Cardiac muscle cell (in vitro differentiated cells and primary cell): ENCODE results near the gene B9D1. TPM values are rescaled to one million over a fixed set of nuclear protein-coding genes. Genes with fewer than 3 reads are reported as not detected.

ENCODE experiments used
- DNase-seq, 2 donors: peaks; one replicate each; pipeline versions ENCODE4 v3.0.0 to v3.0.0-alpha.2; 2010 to 2017; ENCODE audit warnings: low read depth in 1 of 2, low spot score in 1 of 2
- H3K27ac ChIP-seq: fragments of 200-600 bp; sonication (generic); 2 replicates; pipeline ENCODE4 v1.5.1; 2016
- H3K27me3 ChIP-seq: fragments of 200-600 bp; sonication (generic); 2 replicates; pipeline ENCODE4 v1.6.0; 2016; ENCODE audit warnings: control low read depth
- H3K36me3 ChIP-seq: fragments of 200-600 bp; sonication (generic); 2 replicates; pipeline ENCODE4 v1.5.1; 2016; ENCODE audit warnings: control low read depth
- H3K4me1 ChIP-seq: fragments of 200-600 bp; sonication (generic); 2 replicates; pipeline ENCODE4 v1.8.1; 2017; ENCODE audit warnings: low read depth, mild to moderate bottlenecking, mixed run types
- H3K4me3 ChIP-seq: fragments of 200-600 bp; sonication (generic); 2 replicates; pipeline ENCODE4 v1.5.1; 2016; ENCODE audit warnings: mild to moderate bottlenecking
- H3K9me3 ChIP-seq: fragments of 200-600 bp; sonication (generic); 2 replicates; pipeline ENCODE4 v1.5.1; 2017; ENCODE audit warnings: low read depth, mild to moderate bottlenecking, control low read depth
- CTCF ChIP-seq: IDR thresholded peaks from 2 replicates; pipeline ENCODE4 v1.5.1; 2012; ENCODE audit warnings: low read depth, mild to moderate bottlenecking, low read length
- polyA plus RNA-seq: library from polyadenylated mRNA; unstranded; fragments of >200 nt; fragmentation: Nextera tagmentation; extraction: Ambion mirVana; gene quantifications from 2 replicates; pipeline ENCODE4 v1.2.1, GENCODE V29; 2016
- total RNA-seq: library from RNA; depleted of rRNA; stranded (reverse); fragments of >200 nt; gene quantifications from 2 replicates; pipeline ENCODE4 v1.2.3, GENCODE V29; 2016

B9D1 gene
- total and polyA plus RNA-seq, 2 experiments from 2014 or later: 54.5 to 65.7 TPM

GRCh38 chr17:19344311-19345066 lies 18.0 kb downstream of the B9D1 start:
- peaks cover 11% of the 10 kb centered on the region for H3K4me1 ChIP-seq
- H3K9me3 ChIP-seq: no peaks in the 10 kb centered on the region
- H3K27ac ChIP-seq: no peak overlapping the region
- no peak for TF ChIP-seq CTCF
- H3K36me3 ChIP-seq: no peaks in the 10 kb centered on the region
- H3K27me3 ChIP-seq: no peaks in the 10 kb centered on the region
- no peak overlapping the region for H3K4me3 ChIP-seq
- no peak for DNase-seq

GRCh38 chr17:19343671-19344151 lies 18.8 kb downstream of the B9D1 start:
- no peak for TF ChIP-seq CTCF

GRCh38 chr17:19343256-19343630 lies 19.3 kb downstream of the B9D1 start:
- Histone ChIP-seq H3K4me3 (no peak overlapping the region), H3K27me3 (no peaks in the 10 kb centered on the region), H3K4me1 (peaks cover 11% of the 10 kb centered on the region), H3K27ac (peak overlapping the region; percentile 85), H3K36me3 (no peaks in the 10 kb centered on the region), H3K9me3 (no peaks in the 10 kb centered on the region)
- DNase-seq: no peak
- no peak for TF ChIP-seq CTCF

More at GRCh38 chr17:19343671-19344151, 18.8 kb downstream of the B9D1 start:
- Histone ChIP-seq H3K4me1 (peaks cover 11% of the 10 kb centered on the region), H3K27me3 (no peaks in the 10 kb centered on the region), H3K27ac (no peak overlapping the region), H3K4me3 (no peak overlapping the region), H3K9me3 (no peaks in the 10 kb centered on the region), H3K36me3 (no peaks in the 10 kb centered on the region)
- DNase-seq: no peak

GRCh38 chr17:19342611-19343255 lies 19.8 kb downstream of the B9D1 start:
- H3K9me3 ChIP-seq: no peaks in the 10 kb centered on the region
- DNase-seq: no peak
- peaks cover 15% of the 10 kb centered on the region for H3K4me1 ChIP-seq
- H3K27ac ChIP-seq: peak overlapping the region; percentile 85
- no peaks in the 10 kb centered on the region for H3K36me3 ChIP-seq
- H3K4me3 ChIP-seq: no peak overlapping the region
- H3K27me3 ChIP-seq: no peaks in the 10 kb centered on the region
- no peak for TF ChIP-seq CTCF

- TF ChIP-seq CTCF: no peak
- peak overlapping the region; percentile 85 for H3K27ac ChIP-seq
- no peaks in the 10 kb centered on the region for H3K36me3 ChIP-seq
- no peaks in the 10 kb centered on the region for H3K9me3 ChIP-seq
- no peak overlapping the region for H3K4me3 ChIP-seq
- no peaks in the 10 kb centered on the region for H3K27me3 ChIP-seq
- DNase-seq: peak; percentile 57 to 63
- H3K4me1 ChIP-seq: peaks cover 20% of the 10 kb centered on the region
Measured at GRCh38 chr17:19341641-19342610, 20.6 kb downstream of the B9D1 start.
